ENCODE results near the gene MMD.

GRCh38 chr17:55432358-55433028 is 10.9 kb upstream of the MMD start:
- no peak for TF ChIP-seq CTCF (IDR thresholded peaks at IDR 0.05 in 4 of 5, conservative IDR thresholded peaks at IDR 0.05 in 1 of 5)
- TF ChIP-seq POLR2A (IDR thresholded peaks at IDR 0.05) = no peak
